SIG-M5 (cell line): Measurements from ENCODE around the gene SPATA31E1.

Source experiments
- DNase-seq: peaks from one replicate; lab custom pipeline; 2025; lab: John Stamatoyannopoulos, UW

Gene SPATA31E1

GRCh38 chr9:87863882-87864465 is 18.7 kb upstream of the SPATA31E1 start:
- no peak for DNase-seq

DNA sequence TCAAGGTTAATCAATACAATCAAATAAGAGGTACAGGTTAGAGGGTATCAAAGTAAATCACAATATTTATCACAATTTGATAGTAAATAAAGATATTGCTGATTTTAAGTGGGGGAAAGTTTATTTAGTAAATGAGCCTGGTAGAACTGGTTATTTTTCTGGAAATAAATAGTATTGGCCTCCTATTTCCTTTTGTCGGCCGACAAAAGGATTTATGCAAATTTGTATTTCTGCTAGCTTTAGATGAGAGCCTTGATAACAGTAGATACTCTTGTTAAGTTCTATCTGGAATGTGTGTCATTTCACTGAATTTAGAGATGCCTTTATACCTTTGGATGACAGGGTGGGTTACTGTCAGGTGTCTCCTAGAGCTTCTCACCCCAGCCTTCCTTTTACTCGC is 17.8 kb upstream of the SPATA31E1 start:
- no peak for DNase-seq

DNA sequence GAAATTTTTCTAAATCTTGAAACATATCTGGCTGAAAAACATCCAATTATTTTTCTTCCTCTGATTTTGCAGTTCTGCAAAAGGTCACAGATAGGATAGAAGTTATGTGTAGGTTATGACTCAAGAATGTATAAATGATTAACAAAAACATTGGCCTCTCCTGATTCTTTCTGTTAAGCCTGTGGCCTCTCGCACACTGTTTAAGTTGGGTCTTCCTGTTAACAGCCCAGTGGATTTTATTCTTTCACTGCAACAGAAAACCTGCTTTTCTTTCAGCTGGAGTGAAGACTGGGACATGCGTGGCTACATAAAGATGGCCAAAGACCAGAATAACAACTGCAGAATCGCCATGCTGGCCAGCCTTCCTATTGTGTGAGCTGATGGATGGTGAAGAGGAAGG is 17.1 kb upstream of the SPATA31E1 start:
- no peak for DNase-seq

DNA sequence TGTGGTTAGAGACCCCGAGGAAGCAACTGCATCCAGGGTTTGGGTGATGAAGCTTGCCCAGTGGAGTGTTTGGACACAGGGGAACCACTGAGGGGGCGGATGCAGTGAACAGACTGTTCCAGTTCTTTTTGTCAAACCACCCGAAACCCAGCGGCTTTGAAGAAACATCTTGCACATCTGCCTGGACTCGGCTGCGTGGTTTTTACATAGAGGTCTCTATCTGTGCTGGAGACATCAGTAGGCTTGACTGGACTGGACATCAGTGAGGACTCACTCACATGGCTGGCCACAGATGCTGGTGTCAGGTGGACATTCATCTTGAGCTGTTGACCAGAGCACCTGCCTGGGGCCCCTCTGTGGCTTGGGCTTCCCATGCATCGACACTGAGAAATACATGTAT is 15.3 kb upstream of the SPATA31E1 start:
- DNase-seq, result no peak

- no peak for DNase-seq
Measured at GRCh38 chr9:87868175-87868574, 14.5 kb upstream of the SPATA31E1 start.

- DNase-seq, result no peak
Measured at GRCh38 chr9:87868635-87869034, 14.0 kb upstream of the SPATA31E1 start.

DNA sequence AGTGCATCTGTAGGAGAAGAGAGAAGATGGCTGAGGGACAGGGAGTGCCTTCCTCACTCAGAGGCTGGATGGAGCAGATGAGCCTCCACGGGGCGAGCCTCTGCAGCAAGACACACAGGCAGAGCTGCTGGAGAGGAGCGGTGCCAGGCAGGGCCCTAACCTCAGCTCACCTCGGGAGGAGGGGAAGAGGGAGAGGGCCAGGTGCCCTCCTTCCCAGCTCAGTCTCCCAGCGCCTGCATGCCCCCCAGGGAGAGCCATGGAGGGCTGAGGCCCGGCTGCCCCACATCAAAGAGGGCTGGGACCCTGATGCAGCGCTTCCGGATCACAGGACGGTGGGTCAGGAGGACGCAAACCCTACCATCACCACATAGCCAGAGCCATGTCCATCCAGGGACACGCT is 13.6 kb upstream of the SPATA31E1 start:
- DNase-seq, result no peak

DNA sequence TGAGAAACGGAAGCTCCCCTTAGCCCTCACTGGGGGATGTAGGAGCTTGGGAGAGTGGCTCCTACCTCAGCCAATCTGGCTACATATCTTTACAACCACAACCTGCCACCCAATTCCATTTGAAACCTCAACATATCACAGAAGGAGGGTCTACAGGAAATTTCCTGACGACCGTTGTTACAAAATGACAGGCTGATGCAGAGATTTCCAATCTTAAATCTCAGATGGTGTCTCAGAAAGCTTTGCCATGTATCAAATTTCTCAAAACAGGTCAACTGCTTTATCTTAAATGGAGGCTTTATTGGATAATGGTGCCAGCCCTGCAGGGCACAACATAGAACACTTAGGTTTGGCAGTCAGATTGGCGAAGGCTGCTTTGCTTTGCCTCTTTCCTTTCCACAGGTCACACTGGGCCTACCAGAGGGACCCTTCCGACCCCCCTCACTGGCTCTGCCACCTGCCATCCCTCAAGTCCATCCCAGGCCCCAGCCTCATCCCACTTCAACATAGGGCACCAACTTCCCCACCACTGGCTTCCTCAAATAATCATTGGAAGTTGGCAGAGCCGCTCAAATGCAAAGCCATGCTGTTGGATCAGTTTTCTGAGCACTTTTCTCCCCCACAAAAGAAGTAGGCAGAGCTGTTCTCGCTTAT is 11.1 kb upstream of the SPATA31E1 start:
- no peak for DNase-seq

- DNase-seq, result no peak
Measured at GRCh38 chr9:87872079-87872624, 10.5 kb upstream of the SPATA31E1 start.

- DNase-seq, result no peak
Measured at GRCh38 chr9:87873607-87874303, 8.9 kb upstream of the SPATA31E1 start.

GRCh38 chr9:87874304-87874623 is 8.4 kb upstream of the SPATA31E1 start:
- DNase-seq, result no peak

DNA sequence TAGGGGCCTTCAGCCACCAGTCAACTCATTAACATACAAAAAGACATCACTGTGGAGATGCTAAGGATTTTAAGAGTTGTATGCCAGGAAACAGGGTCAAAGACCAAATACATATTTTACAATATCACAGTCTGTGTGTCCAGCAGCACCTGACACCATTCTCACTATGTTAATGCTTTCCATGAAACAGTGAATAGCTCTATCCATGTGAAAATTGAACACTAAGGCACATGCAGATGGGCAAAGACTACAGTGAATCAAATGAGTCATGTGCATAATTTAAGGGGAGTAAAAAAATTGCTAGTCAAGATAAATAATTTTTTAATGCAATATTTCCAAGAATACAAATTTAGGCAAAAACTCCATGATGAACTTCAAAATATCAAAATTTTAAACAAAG is 7.6 kb upstream of the SPATA31E1 start:
- DNase-seq, result no peak

- DNase-seq, result no peak
Measured at GRCh38 chr9:87875831-87876545, 6.7 kb upstream of the SPATA31E1 start.

GRCh38 chr9:87876708-87877107 is 6.0 kb upstream of the SPATA31E1 start:
- DNase-seq, result no peak

GRCh38 chr9:87878989-87879511 is 3.6 kb upstream of the SPATA31E1 start:
- no peak for DNase-seq

- no peak for DNase-seq
Measured at GRCh38 chr9:87880116-87880515, 2.6 kb upstream of the SPATA31E1 start.

- no peak for DNase-seq
Measured at GRCh38 chr9:87880683-87881082, 2.0 kb upstream of the SPATA31E1 start.

DNA sequence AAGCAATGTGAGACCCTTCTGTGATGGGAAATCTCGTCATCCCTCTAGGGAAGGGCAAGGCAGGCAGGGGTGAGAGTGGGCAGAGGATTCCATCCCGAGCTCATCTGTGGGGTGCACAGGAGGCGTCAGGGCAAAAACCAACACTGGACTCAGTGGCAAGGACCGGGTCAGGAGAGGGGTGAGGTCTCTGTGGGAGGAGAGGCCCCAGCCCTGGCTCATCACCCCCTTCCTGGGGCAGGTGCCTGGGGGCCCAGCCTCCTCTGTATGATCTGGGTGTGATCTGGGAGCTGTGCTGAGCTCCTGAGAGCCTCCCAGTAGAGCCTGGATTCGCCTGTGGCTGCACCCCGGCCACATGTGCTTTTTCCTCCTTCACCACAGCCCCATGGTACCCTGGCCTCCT is 597 bp downstream of the SPATA31E1 start:
- no peak for DNase-seq

GRCh38 chr9:87883990-87884389 is 1.3 kb downstream of the SPATA31E1 start:
- no peak for DNase-seq

DNA sequence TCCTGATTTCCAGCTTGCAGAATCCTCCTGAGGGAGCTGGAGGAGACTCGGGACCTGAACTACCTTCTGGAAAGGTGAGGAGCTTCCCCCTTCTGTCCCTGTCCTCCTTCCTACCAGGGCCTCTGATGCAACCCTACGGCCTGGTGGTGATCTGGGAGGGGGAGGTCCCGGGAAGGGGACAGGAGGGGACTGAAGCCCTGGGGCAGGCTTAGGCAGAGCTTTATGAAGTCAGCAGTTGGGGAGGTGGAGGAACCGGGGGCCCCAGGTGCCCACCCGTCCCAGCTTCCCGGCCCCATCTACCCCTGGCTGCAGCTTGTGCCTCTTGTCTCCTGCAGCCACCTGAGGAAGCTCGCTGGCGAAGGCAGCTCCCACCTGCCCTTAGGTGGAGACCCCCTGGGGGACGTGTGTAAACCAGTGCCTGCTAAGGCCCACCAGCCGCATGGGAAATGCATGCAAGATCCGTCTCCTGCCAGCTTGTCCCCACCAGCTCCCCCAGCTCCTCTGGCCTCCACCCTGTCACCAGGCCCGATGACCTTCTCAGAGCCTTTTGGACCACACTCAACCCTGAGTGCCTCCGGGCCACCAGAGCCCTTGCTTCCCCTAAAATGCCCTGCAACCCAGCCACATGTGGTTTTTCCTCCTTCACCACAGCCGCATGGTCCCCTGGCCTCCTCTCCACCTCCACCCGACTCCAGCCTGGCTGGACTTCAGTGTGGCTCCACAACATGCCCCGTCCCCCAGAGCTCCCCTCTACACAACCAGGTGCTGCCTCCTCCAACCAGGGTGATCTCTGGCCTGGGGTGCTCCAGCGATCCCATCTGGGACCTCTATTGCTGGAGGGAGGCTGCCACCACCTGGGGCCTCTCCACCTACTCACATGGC is 2.1 kb downstream of the SPATA31E1 start:
- DNase-seq, result no peak

- DNase-seq, result no peak
Measured at GRCh38 chr9:87885484-87886189, 3.0 kb downstream of the SPATA31E1 start.
